ENCODE data around the gene USP32.
"Not testable (repeated sequence)": the region's sequence is repeated elsewhere in the genome, so short reads cannot be mapped to it uniquely, and the experiment has no call there.

USP32 gene

DNA sequence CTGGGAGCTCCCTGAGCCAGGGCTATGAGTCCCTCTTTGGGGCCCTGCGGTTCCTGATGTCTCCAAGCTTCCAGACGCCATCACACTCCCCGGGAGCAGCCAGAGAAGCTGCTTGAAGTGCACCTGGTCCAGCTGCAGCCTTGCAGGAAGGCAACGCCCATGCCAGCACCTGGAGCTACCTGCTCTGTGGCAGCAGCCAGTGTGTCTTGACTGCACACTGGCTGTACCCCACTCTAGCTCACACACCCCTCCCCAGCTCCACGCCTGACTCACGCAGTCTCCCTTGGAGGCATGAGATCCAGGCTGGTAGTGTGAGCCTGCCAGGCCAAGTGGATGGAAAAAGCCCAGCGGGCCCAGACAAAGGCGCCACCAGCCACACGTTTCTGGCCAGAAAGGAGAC, 63.3 kb downstream of the USP32 start:
- DNase-seq = no peak

DNA sequence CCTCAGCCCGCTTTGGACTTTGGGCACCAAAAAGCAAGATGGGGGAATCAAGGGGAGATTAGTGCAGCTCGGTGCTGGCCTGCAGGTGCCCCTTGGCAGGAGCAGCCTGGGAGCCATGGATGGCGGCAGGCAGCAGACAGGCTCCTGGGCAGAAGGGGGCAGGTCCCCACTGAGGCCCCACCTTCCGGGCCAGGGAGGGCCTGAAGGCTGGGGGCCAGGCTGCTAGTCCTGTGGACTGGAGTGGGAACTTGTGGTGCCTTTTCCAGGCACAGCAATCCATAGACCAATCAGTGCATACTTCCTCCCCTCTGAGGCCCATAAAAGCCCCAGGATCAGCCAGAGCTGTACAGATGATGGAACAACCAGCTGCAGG, 64.0 kb downstream of the USP32 start:
- no peak for DNase-seq

DNA sequence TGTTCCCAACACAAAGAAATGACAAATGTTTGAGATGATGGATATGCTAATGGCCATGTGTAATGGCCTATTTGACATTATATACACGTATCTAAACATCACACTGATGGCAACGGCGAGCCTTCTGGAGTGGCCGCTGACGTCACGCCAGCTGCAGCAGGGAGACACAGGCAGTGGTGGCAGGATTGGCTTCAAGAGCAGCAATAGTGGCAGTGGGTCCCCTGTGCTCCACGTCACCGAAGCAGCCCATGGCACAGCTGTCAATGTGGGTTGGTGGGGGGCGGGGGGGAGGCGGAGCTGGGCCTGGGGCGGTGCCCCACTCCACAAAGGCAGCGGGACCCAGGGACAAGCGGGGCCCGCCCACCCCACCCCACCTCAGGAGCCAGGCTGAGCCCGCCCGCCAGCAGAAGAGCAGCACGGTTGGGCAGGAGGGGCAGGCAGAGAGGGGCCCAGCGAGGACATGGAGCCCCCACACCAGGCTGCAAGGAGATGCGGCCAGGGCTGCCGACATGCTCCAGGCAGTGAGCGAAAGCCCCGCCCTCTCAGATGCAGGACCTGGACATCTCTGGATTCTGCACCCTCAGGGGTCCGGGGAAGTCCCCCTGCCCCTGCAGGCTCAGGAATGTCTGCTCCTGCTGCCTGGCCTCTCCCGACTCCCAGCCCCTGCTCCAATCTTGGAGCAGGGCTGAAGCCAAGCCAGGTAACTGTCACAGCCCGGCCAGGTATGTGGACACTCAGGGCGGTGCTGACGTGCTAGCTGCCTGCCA, 64.6 kb downstream of the USP32 start:
- DNase-seq = no peak

DNA sequence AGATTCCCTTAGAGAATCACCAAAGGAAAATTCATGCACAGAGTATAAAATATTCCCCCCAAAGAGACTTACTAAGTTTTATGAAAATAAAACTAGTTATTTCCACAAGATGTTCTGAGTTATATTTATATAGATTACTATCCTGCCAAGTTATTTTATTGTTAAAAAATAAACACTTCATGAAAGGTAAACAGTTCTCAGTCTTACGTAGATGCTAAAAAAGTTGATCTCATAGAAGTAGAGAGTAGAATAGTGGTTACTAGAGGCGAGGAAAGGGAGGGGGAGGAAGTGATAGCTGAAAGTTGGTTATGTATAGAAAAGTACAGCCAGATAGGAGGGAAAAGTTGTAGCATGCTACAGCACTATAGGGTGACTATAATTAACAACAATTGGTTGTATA, 65.2 kb downstream of the USP32 start:
- DNase-seq = no peak

DNA sequence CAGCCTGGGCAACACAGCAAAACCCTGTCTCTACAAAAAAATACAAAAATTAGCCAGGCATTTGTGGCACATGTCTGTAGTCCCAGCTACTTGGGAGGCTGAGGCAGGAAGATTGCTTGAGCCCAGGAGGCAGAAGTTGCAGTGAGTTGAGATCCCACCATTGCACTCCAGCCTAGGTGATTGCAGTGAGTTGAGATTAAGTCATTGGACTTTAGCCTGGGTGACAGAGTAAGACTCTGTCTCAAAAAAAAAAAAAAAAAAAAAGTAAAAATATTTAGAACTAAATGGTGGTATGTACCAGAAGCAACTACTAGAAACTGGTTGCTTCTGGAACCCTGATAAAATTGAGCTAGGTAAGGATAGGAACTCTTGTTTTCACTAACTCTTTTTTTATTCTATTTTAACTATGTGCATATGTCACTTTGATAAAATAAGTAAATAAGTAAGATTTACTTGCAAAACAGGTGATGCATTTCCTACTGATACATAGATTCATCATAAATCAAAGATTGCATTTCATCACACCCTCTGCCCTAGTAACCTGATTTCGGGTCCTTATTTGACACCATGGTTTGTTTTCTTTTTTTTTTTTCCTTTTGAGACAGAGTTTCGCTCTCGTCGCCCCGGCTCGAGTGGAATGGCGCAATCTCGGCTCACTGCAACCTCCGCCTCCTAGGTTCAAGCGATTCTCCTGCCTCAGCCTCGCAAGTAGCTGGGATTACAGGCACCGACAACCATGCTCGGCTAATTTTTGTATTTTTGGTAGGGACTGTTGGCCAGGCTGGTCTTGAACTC, 66.0 kb downstream of the USP32 start:
- no peak for DNase-seq

DNA sequence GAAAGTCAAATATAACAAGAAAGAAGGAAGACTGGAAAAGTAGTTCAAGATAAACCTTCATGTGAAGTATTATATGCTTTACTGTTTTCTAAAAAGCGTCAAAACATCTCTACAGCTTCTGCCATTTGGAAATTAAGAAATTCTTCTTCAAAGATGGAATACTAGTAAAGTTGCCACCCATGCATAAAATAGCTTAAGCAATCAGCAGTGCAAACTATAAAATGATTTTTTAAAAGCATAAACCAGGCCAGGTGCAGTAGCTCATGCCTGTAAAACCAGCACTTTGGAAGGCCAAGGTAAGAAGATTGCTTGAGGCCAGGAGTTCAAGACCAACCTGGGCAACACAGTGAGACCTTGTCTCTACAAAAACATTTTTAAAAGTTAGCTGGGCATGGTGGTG, 68.2 kb downstream of the USP32 start:
- no peak for DNase-seq

DNA sequence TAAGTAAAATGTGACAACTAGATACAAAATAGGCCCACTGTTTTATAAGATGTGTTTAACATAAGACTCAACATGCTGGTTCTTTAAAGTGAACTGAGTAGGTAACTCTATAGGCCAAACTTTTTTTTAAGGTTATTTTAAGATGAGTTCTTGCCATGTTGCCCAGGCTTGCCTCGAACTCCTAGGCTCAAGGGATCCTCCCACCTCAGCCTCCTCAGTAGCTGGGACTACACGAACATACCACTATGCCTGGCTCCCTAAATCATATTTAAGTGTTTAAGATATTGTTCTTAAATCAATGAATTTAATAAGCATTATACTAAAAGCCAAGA, 69.9 kb downstream of the USP32 start:
- DNase-seq = no peak

DNA sequence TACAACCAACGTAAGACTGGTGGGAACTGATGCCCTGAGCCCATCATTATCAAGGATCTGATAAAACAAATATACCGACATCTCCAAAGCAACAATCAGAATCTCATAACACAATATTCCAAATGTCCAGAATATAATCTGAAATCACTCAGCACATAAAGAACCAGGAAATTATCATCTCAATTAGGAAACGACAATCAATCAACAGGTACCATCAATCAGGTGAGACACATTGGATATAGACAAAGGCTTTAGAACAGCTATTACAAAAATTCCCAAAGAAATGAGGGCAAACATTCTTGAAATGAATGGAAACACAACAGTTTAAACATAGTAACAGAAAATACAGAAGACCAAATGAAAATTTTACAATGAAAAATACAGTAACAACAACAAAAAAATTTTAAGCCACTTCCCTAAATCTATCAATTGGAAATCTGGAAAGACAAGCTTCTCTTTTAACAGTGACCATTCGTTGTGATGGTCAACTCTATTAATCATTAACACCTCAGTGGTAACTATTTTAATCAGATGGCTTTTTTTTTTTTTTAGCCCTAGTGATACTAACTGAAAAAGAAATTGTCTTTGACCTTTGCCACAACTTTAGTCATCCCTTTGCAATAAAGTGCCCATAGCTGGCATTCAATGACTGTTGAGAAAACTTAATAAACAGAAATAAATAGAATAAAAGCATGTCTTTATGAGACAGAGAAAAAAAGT, 70.4 kb downstream of the USP32 start:
- DNase-seq = no peak

DNA sequence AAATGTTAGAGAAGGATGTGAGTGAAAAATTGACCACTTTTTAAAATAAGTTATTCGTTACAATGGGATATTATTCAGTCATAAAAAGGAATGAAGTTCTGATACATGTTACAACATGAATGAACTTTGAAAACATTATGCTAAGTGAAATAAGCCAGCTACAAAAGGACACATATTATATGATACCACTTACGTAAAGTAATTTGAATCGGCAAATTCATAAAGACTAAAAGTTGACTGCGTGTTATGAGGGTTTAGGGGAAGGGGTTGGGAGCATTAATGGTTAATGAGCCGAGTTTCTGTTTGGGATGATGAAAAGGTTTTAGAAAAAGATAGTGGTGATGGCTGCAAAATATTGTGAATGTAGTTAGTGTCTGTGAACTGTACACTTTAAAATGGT, 73.1 kb downstream of the USP32 start:
- DNase-seq = no peak

DNA sequence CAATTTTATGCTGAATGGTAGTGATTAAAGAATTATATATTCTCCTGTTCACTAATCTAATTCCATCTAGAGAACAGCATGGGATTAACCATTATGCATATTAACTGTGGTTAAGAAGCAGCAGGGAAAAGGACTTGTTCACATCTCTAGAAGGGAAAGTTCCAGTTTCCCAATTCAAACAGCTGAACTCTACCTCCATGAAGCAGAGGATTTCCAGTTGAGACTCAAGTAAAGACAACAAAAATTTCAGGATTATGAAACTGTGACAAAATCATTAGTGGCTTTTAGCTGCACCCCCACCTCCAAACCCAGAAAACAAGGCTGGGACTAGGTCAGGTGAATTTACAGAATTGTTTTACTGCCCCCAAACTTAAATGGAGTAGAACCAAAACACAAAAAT, 73.6 kb downstream of the USP32 start:
- DNase-seq = no peak

DNA sequence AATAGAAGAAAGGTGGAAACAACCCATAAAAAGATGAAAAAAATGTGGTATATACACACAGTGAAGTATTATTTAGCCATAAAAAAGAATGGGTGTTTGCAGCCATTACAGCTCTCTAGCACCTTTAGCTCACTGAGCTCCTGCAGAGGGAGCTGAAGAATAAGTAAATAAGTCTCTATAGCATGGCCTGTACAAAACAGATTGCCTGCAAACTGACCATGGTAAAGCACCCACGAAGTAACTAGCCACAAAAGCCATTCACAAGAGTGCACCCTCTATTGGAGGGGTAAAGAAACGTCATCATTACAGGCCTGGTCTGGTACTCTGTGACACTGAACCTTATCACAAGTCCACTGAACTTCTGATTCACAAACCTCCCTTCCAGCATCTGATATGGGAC, 76.3 kb downstream of the USP32 start:
- no peak for DNase-seq

DNA sequence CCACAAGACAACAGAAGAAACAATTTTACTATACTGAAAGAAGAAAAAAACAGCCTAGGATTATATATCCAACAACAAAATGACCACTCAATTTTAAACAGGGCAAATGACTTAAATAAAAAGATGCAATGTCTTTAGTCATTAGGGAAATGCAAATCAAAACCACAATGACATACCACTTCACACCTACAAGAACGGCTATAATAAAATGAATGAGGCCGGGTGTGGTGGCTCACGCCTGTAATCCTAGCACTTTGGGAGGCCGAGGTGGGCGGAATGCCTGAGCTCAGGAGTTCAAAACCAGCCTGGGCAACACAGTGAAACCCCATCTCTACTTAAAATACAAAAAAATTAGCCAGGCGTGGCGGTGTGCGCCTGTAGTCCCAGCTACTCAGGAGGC, 77.0 kb downstream of the USP32 start:
- not testable (repeated sequence) for DNase-seq

DNA sequence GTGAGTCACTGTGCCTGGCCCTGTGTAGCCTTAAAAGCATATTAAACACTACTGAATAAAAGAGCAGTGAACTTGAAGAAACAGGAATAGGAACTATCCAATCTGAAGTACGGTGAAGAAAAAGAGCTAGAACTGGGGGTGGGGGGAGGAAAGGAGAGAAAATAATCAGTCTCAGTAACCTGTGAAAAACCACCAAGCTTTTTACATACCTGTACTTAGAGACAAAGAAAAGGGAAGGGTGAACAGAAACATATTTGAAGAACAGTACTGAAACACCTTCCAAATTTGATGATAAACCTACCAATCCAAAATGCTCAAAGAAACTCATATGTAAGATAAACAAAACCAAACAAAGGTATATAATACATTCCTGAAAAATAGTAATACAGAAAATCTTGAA, 77.5 kb downstream of the USP32 start:
- no peak for DNase-seq

DNA sequence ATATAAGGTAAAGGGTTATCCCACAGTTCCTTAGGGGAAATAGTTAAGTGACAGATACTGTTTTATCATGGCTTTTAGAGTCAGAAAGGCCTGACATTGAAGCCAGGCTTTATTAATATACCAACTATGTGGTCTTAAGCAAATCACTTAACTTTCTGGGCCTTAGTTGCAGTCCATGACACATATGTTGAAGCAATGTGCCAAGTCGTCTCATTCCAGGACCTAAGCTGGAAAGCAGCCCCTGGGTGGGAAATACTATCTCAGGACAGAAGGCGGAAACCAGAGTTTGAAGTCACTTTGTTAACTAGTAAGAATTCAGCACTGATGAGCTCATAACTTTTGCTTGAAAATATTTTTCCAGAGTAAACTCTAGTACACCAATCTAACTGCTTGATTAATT, 80.0 kb downstream of the USP32 start:
- no peak for DNase-seq

DNA sequence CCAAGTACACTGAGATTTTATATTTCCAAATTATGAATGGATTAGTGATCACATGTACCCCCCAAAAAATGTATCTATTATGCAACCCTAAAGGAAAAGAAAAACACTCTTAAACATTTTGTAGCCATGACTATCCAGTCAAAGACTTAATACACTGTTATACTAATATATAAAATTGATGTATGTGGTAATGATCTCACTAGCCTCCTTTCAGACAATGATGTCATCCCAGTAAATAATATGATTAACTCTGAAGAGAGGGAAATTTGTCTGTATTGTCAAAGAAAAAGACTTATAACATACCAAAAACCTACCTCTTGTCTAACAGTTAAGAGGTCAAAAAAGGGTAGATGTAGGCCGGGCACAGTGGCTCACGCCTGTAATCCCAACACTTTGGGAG, 80.7 kb downstream of the USP32 start:
- no peak for DNase-seq

DNA sequence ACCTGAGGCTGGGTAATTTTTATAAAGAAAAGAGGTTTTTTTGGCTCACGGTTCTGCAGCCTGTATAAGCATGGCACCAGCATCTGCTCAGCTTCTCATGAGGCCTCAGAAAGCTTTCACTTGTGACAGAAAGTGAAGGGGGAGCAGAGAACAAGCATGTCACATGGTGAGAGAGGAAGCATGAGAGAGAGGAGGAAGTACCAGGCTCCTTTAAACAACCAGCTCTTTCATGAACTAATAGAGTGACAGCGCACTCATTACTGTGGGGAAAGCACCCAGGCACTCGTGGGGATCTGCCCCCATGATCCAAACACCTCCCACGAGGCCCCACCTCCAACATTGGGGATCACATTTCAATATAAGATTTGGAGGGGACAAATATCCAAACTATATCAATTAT, 86.8 kb downstream of the USP32 start:
- DNase-seq = no peak

DNA sequence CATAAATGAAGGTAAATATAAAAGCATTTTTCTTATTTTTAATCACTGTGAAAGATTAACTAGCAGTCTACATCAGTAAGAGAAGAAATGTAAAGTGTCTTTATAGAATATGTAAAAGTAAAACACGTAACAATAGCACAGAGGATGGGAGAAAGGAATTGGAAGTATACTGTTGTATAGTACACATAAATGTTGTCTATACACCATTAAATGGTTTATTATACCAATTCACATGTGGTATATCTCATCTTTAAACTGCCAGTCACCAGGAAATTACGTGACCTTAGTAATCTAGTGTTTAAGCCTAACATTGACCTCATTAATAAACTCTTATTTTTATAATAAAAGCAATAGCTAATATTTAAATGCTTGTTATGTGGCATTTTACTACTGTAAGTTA, 87.4 kb downstream of the USP32 start:
- DNase-seq = no peak

DNA sequence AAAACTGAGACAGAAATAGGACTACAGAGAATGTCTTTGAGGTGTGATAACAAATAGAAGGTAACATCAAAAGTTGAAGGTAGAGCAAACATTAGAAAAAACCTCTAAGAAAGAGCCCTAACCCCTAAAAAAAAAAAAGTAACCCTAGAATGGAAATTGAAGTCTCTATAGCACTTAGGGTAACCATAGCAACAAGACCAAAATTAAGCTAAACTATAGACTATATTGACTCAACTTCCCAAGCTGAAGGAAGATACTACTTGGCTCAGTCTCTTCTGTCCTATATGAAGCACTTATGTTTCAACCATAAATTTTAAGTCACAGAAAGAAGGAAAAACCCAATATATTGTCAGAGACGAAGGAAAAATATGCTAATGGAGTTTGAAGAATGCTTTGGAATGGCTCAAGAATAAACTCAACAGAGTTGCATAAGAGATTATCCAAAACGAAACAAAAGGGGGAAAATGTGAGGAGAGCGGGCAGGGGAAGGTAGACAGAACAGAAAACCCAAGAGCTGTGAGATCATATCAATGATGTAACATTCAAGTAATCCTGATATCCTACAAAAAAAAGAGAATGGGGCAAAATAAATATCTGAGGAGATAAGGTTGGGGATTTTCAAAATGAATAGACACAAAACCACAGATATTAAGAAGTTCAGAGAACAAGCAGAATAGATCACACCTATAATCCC, 88.4 kb downstream of the USP32 start:
- DNase-seq = no peak

DNA sequence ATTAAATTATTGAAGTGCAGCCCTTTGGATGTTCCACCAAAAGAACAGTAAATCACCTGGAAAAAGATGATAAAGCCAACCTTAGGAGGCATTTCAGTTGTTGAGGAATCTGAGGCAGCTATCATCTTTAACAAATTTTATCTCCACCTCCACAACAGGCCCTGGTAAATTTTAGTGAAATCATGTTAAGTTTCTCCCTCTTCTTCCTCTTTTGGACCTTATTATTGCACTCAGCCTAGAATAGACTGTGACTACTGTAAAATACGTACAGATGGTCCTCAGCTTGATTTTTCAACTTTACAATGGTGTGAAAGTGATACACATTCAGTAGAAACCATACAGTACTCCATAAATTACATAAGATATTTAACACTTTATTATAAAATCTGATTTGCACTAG, 90.3 kb downstream of the USP32 start:
- no peak for DNase-seq

DNA sequence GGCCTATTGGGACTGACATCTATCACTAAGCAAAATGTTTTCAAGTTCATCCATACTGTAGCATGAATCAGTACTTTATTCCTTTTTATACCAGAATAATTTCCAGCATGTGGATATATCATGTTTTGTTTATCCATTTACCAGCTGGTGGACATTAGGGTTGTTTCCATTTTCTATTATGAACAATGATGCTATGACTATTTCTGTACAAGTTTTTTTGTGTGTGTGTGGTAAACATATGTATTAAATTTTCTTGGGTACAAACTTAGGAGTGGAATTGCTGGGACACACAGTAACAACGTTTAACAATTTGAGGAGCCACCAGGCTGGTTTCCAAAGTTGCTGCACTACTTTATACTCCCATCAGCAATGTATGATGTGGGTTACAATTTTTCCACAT, 91.0 kb downstream of the USP32 start:
- DNase-seq = no peak

DNA sequence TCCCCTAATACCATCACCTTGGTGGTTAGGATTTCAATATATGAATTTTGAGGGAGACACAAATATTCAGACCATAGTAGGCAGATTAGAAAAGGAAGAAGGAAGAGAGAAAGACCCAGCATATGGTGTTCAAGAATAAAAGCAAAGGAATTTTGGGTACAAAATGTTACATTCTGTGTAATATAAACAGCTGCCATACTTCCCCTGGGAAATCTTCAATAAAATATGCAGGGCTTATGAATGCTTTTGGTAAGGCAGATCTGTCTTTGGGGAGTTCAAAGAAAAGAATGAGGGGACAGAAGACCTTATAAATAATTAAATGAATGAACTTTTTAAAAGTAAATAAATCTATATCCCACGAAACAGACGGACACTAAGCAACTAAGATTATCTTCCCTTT, 91.9 kb downstream of the USP32 start:
- DNase-seq = no peak

DNA sequence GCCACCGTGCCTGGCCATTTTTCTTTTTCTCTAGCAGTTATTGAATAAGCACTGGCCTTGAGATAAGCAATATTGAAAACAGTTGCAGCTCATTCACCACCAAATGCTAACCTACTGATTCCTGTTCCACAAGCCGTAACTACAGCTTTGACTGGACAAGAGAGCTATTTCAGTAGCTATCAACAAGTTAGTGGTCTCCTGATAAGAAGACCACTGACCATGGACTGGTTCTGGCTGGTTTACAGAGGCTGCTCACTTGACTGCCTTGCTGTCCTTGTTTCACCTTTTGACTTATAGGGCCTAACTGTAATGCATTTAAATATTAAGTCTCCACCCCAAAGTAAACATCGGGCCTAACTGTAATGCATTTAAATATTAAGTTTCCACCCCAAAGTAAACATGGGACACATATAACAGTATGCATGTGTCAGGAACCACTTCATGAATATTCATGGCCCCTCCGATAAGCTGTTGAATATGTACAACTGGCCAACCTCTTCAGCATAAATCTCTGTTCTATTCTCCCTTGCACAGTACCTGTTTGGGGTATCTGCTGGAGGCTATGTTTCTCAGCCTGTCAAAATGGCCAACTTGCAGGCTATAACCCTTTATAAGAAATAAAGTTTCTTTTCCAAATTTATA, 94.1 kb downstream of the USP32 start:
- no peak for DNase-seq

DNA sequence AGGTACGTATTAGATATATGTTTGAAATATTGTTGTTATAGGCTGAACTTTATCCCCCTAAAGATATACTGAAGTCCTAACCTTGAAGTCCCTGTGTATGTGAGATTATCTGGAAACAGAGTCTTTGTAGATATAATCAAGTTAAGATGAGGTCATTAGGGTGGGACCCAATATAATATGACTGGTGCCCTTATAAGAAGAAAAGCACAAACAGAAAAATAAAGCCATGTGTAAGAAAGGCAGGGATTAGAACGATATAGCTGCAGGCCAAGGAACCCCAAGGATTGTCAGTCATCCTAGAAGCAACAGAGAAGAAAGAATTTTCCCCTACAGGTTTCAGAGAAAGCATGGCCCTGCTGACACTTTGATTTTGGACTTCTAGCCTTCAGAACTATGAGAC, 95.8 kb downstream of the USP32 start:
- no peak for DNase-seq
